ENCODE data around the gene PISD. TPM values are rescaled to one million over a fixed set of nuclear protein-coding genes. Genes with fewer than 3 reads are reported as not detected.

Gene PISD
- total RNA-seq, 1 donor from 2014 or later: 36.2 TPM

DNA sequence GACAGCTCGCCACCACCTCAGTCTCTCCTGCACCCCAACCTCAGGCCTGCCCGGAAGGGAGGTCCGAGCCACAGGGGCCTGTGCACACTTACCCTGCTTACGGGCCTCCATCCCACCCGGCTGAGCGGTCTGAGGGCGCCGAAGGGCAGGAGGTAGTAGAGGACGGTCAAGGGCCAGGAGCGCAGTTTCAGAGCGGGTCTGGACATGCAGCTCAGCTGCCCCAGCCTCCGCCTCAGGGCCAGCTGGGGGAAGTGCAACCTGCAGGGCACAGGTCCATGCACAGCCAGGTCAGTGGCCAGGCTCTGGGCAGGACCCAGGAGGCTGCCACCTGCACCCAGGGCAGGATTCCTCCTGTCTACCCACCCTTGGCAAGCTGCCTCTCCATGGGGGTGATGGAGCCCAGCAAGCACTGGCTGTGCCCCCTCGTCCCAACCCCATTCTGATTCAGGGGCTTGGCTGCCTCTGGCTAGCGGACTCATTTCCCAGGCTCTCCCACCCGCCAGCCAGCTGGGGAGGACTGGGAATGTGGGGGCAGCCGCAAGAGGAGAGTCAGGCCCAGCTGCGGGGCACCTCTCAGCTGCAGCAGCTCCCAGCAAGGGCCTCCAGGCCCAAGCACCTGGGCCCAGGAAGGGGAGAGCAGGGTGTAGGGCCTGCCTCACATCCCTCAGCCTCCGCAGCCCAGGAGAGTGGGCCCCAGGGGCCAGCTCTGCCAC is 38.3 kb downstream of the PISD start:
- TF ChIP-seq, protein P1, sequence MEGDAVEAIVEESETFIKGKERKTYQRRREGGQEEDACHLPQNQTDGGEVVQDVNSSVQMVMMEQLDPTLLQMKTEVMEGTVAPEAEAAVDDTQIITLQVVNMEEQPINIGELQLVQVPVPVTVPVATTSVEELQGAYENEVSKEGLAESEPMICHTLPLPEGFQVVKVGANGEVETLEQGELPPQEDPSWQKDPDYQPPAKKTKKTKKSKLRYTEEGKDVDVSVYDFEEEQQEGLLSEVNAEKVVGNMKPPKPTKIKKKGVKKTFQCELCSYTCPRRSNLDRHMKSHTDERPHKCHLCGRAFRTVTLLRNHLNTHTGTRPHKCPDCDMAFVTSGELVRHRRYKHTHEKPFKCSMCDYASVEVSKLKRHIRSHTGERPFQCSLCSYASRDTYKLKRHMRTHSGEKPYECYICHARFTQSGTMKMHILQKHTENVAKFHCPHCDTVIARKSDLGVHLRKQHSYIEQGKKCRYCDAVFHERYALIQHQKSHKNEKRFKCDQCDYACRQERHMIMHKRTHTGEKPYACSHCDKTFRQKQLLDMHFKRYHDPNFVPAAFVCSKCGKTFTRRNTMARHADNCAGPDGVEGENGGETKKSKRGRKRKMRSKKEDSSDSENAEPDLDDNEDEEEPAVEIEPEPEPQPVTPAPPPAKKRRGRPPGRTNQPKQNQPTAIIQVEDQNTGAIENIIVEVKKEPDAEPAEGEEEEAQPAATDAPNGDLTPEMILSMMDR (IDR thresholded peaks at IDR 0.05): no peak
- H3K27ac Mint-ChIP-seq (ENCODE audit: unreplicated experiment): no peak overlapping the region
- H3K27me3 Mint-ChIP-seq (ENCODE audit: unreplicated experiment): no peaks in the 10 kb centered on the region
- peaks cover 35% of the 10 kb centered on the region for H3K4me1 Mint-ChIP-seq (ENCODE audit: unreplicated experiment)
- H3K4me3 Mint-ChIP-seq (ENCODE audit: unreplicated experiment): no peak overlapping the region
- no peak for DNase-seq (ENCODE audit: extremely low spot score, unreplicated experiment)
- no peaks in the 10 kb centered on the region for H3K9me3 Mint-ChIP-seq (ENCODE audit: unreplicated experiment)
- H3K36me3 Mint-ChIP-seq (ENCODE audit: unreplicated experiment): peaks cover 13% of the 10 kb centered on the region

DNA sequence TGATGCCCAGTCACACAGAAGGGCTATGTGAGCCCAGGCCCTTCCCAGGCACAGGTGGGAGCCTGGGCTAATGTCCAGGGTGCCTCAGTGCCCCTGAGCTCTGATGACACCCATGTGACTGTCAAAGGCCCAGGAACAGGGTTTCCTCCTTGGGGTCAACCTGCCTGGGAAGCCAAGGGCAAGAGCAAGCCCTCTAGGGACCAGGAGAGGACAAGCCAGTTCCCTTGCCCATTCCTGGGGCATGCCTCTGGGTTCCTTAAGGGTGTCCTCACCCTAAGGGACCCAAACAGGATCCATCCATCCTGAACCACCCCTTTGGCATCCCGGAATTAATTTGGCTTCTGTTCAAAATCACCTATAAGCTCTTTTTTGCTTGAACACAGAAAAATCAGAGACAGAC is 39.0 kb downstream of the PISD start:
- peaks cover 13% of the 10 kb centered on the region for H3K36me3 Mint-ChIP-seq (ENCODE audit: unreplicated experiment)
- TF ChIP-seq, protein P1 (IDR thresholded peaks at IDR 0.05): no peak
- DNase-seq (ENCODE audit: extremely low spot score, unreplicated experiment): no peak
- H3K27me3 Mint-ChIP-seq (ENCODE audit: unreplicated experiment): no peaks in the 10 kb centered on the region
- peaks cover 33% of the 10 kb centered on the region for H3K4me1 Mint-ChIP-seq (ENCODE audit: unreplicated experiment)
- no peaks in the 10 kb centered on the region for H3K9me3 Mint-ChIP-seq (ENCODE audit: unreplicated experiment)
- H3K27ac Mint-ChIP-seq (ENCODE audit: unreplicated experiment): no peak overlapping the region
- H3K4me3 Mint-ChIP-seq (ENCODE audit: unreplicated experiment): no peak overlapping the region

DNA sequence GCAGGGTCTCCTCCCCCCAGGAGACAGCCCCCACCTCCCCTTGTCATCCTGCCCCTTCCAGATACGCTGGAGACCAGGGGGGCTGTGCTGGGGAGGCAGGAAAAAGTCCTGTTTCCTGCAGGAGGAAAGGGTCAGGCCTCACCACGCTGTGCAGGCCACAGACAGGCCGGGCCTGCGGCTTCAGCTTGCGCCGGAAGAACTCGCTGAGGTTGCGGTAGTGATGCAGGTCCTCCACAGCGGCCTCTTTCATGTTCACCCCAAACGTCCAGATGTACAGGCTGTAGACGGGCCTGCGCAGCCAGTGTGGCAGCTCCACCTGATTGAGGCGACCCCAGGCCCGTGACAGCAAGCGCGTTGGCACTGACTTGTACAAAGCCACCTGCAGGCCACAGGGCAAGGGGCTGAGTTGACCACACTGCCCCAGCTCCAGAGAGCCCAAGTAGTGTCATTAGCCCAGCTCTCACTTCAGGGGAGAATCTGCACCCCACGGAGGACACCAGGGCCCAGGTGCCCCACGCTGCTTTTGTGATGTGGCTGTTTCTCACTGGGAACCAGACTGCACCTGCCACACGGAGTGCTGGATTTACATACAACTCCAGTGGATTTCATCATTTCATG is 40.4 kb downstream of the PISD start:
- H3K36me3 Mint-ChIP-seq (ENCODE audit: unreplicated experiment): peaks cover 13% of the 10 kb centered on the region
- H3K9me3 Mint-ChIP-seq (ENCODE audit: unreplicated experiment): no peaks in the 10 kb centered on the region
- H3K4me1 Mint-ChIP-seq (ENCODE audit: unreplicated experiment): peaks cover 19% of the 10 kb centered on the region
- no peak for DNase-seq (ENCODE audit: extremely low spot score, unreplicated experiment)
- H3K27me3 Mint-ChIP-seq (ENCODE audit: unreplicated experiment): no peaks in the 10 kb centered on the region
- H3K27ac Mint-ChIP-seq (ENCODE audit: unreplicated experiment): no peak overlapping the region
- H3K4me3 Mint-ChIP-seq (ENCODE audit: unreplicated experiment): no peak overlapping the region
- TF ChIP-seq, protein P1 (IDR thresholded peaks at IDR 0.05): no peak

DNA sequence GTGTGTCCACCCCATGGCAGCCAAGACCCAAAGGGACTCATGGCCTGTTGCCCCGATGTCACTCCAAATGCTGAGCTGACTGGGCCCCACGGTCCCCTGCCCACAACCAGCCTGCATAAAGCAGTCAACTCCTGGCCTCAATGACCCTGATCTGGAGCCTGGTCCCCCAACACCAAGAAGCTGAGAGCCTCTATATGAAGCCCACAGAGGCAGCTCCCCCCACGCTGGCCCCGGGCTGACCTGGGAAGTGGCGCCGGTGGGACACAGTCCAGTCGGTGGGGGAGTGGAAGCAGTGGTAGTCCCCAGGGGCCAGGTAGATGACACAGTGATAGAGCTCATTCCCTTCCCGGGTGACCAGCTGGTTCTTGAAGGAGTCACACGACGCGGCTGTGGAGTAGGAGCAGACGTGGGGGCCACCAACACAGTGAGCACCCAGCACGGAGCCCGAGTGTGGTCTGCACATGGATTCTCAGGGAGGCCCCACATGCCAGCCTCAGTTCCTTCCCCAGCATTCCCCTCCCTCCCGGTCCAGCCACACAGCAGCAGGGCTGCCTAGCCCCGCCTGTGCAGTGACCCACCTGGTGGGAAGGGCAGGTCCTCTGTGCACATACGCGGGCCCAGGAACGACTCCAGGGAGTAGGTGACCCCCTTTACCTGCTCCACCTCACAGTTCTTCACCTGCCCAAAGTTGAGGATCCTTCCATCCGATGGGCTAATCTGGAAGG is 41.1 kb downstream of the PISD start:
- TF ChIP-seq, protein P1 (IDR thresholded peaks at IDR 0.05): no peak
- H3K36me3 Mint-ChIP-seq (ENCODE audit: unreplicated experiment): peaks cover 13% of the 10 kb centered on the region
- no peaks in the 10 kb centered on the region for H3K27me3 Mint-ChIP-seq (ENCODE audit: unreplicated experiment)
- peaks cover 13% of the 10 kb centered on the region for H3K4me1 Mint-ChIP-seq (ENCODE audit: unreplicated experiment)
- H3K27ac Mint-ChIP-seq (ENCODE audit: unreplicated experiment): no peak overlapping the region
- no peak overlapping the region for H3K4me3 Mint-ChIP-seq (ENCODE audit: unreplicated experiment)
- no peak for DNase-seq (ENCODE audit: extremely low spot score, unreplicated experiment)
- H3K9me3 Mint-ChIP-seq (ENCODE audit: unreplicated experiment): no peaks in the 10 kb centered on the region

Data from osteocyte (in vitro differentiated cells).